Thoracic aorta (tissue), 2 donors: ENCODE data around the gene TYK2. TPM values are rescaled to one million over a fixed set of nuclear protein-coding genes. Genes with fewer than 3 reads are reported as not detected.

Experiments
- ATAC-seq: fragments of 150-250 bp; one replicate; pipeline ENCODE4 v1.8.0; 2017; ENCODE audit warnings: low read depth; ENCODE audit not compliant: insufficient number of reproducible peaks, low FRiP score
- DNase-seq: peaks from one replicate; pipeline ENCODE4 v3.0.0-alpha.2; 2020; ENCODE audit warnings: low spot score
- H3K27ac ChIP-seq, 2 donors: fragments of 200-600 bp; sonication (generic); 1 replicate in 1 of 2; 2 replicates in 1 of 2; pipeline ENCODE4 v1.5.1; 2016; ENCODE audit warnings: mild to moderate bottlenecking in 2 of 2, moderate library complexity in 2 of 2
- H3K27me3 ChIP-seq: fragments of 200-600 bp; sonication (generic); replicated peaks from 2 replicates; pipeline ENCODE4 v1.6.0; 2016; ENCODE audit warnings: mild to moderate bottlenecking; ENCODE audit not compliant: insufficient read depth
- H3K36me3 ChIP-seq: fragments of 200-600 bp; sonication (generic); one replicate; pipeline ENCODE4 v1.5.1; 2016
- H3K4me1 ChIP-seq, 2 donors: fragments of 200-600 bp; sonication (generic); 1 replicate in 1 of 2; 2 replicates in 1 of 2; pipeline versions ENCODE4 v1.5.1 to v1.6.0; 2016; ENCODE audit warnings: low read depth in 2 of 2, mild to moderate bottlenecking in 1 of 2; ENCODE audit not compliant: control insufficient read depth in 1 of 2
- H3K4me3 ChIP-seq: fragments of 200-600 bp; sonication (generic); 2 replicates; pipeline ENCODE4 v1.5.1; 2016; ENCODE audit warnings: mild to moderate bottlenecking
- H3K9me3 ChIP-seq: fragments of 200-600 bp; sonication (generic); 2 replicates; pipeline ENCODE4 v1.5.1; 2016
- total RNA-seq, 2 donors: library from RNA; depleted of rRNA; stranded (reverse); fragments of >200 nt; gene quantifications; one replicate each; pipeline versions ENCODE4 v1.1.0 to v1.2.3, GENCODE V29; 2016
- TF ChIP-seq, protein P1 (sequence below): fragments of 200-600 bp; sonication (generic); IDR thresholded peaks from one replicate; pipeline ENCODE4 v1.5.1; 2019; ENCODE audit warnings: antibody characterized with exemption

The TYK2 gene
- total RNA-seq, 2 donors from 2014 or later, result 79.3 to 96.7 TPM

DNA sequence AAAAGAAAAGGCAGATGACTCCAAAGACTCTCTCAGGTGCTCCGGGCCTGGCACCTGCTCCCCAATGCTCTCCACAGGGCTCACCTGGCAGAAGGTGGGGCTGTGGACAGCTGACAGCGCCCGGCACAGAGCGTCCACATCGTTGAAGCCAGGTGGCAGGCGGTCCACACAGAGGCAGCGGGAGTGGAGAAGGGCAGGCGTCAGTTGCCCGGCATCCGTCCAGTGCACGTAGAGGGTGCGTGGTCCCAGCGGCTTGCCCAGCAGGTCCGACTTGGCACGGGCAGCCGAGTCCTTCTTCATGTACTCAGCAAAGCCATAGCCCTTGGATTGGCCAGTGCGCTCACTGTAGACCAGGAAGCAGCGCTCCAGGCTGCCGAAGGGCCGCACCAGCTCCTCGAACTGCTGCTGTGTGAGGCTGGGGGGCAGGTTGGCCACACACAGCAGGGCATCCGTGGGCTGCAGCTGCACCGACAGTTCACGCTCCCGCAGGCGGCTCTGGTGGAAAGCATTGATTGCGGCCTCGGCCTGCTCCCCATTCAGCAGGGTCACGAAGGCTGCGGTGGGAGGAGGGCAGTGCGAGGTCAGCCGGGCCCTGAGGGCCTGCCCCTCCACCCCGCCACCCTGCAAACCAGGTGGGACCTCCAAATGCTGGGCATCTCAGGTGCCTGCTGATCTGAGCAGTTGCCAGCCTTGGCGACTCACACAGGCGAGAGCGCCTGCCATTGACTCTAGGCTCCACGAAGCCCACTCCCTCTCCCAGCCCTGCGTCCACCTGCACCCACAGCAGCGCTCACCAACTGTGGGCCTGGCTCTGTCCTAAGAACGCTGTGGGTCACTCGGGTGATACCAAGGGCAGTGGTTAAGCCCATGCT is 51.6 kb downstream of the TYK2 start:
- H3K27ac ChIP-seq, result no peak overlapping the region
- TF ChIP-seq, protein P1, sequence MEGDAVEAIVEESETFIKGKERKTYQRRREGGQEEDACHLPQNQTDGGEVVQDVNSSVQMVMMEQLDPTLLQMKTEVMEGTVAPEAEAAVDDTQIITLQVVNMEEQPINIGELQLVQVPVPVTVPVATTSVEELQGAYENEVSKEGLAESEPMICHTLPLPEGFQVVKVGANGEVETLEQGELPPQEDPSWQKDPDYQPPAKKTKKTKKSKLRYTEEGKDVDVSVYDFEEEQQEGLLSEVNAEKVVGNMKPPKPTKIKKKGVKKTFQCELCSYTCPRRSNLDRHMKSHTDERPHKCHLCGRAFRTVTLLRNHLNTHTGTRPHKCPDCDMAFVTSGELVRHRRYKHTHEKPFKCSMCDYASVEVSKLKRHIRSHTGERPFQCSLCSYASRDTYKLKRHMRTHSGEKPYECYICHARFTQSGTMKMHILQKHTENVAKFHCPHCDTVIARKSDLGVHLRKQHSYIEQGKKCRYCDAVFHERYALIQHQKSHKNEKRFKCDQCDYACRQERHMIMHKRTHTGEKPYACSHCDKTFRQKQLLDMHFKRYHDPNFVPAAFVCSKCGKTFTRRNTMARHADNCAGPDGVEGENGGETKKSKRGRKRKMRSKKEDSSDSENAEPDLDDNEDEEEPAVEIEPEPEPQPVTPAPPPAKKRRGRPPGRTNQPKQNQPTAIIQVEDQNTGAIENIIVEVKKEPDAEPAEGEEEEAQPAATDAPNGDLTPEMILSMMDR, result no peak
- H3K27me3 ChIP-seq, result no peaks in the 10 kb centered on the region
- no peak for DNase-seq
- no peak overlapping the region for H3K4me3 ChIP-seq
- ATAC-seq, result no peak
- H3K9me3 ChIP-seq, result no peaks in the 10 kb centered on the region
- H3K36me3 ChIP-seq, result peaks cover 53% of the 10 kb centered on the region
- peaks cover 9 to 16% of the 10 kb centered on the region in 2 donors for H3K4me1 ChIP-seq

DNA sequence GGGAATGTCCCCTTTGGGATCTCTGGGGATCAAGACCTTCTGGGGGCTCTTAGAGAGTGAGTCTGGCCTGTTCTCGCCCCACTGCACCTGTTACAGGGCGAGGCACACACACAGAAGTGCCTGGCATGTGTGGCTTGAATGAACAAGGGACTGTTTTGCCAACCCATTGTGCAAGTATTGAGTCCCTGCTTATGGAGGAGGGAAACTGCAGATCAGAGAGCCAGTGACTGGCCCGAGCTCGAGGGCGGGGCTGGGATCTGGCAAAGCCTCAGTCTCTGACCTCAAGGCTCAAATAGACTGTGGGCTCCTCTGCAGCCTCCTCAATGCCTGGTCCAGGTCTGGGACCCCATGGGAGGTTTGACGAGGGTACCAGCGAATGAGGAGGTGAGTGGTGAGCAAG is 52.6 kb downstream of the TYK2 start:
- DNase-seq (no peak), ATAC-seq (no peak)
- TF ChIP-seq, protein P1, result no peak
- Histone ChIP-seq H3K9me3 (no peaks in the 10 kb centered on the region), H3K4me3 (no peak overlapping the region), H3K27me3 (no peaks in the 10 kb centered on the region), H3K27ac (no peak overlapping the region), H3K36me3 (peaks cover 60% of the 10 kb centered on the region), H3K4me1 (peaks cover 9 to 14% of the 10 kb centered on the region in 2 donors)

DNA sequence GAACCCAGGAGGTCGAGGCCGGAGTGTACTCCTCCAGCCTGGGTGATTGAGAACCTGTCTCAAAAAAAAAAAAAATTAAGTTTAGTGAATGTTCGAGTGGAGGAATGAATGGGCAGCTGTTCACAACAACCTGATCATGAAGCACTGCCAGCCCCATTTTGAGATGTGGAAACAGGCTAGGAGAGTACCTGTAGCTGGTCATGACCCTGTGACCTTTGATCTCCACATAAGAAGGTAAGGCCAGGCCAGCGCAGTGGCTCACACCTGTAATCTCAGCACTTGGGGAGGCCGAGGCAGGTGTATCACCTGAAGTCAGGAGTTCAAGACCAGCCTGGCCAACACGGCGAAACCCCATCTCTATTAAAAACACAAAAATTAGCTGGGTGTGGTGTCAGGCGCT is 54.6 kb downstream of the TYK2 start:
- Histone ChIP-seq H3K4me3 (no peak overlapping the region), H3K9me3 (no peaks in the 10 kb centered on the region), H3K36me3 (peaks cover 79% of the 10 kb centered on the region), H3K27me3 (no peaks in the 10 kb centered on the region), H3K27ac (no peak overlapping the region), H3K4me1 (no peaks in the 10 kb centered on the region)
- no peak for ATAC-seq
- DNase-seq, result no peak
- TF ChIP-seq, protein P1, result no peak

DNA sequence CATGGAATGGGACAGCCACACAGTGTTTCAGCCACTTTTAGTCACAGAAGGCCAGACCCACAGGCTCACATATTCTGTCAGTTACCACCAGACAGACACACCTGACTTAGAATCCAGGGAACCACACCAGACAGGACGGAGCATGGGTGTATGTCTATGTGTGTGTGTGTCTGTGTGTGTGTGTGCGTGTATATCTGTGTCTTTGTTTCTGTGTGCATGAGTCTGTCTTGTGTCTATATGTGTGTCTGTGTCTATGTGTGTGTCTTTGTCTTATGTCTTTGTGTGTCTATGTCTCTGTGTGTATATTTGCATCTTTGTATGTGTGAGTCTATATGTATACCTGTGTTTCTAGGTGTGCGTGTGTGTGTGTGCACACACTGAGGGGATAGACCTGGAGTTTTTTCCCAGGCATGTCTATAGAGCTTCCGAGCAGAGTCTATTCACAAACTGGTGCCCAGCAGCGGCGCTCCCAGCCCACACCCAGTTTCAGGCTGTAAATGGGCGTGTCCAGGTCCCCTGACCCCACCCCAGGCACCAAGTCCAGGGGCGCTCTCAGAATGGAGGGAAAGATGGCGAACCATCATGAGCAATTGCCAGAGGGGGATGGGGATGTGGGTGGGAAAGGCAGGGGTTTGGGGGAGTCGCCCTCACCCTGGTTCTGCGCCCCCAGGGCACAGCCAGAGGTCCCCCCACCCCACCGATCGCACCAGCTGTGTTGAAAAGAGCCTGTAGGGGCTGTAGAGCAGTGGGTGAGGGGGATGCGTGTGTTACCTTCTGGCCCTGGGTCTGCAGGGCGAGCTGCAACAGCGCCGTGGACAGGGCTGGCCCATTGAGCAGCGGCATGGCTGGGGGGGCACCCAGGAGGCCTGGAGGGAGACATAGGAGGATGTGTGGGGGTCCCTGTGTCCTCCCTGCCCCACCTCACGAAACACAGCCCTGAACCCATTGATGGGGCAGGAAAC is 58.2 kb downstream of the TYK2 start:
- Histone ChIP-seq H3K27me3 (no peaks in the 10 kb centered on the region), H3K9me3 (no peaks in the 10 kb centered on the region), H3K4me3 (no peak overlapping the region), H3K27ac (no peak overlapping the region), H3K4me1 (no peaks in the 10 kb centered on the region), H3K36me3 (peaks cover 70% of the 10 kb centered on the region)
- TF ChIP-seq, protein P1, result no peak
- DNase-seq (no peak), ATAC-seq (no peak)

DNA sequence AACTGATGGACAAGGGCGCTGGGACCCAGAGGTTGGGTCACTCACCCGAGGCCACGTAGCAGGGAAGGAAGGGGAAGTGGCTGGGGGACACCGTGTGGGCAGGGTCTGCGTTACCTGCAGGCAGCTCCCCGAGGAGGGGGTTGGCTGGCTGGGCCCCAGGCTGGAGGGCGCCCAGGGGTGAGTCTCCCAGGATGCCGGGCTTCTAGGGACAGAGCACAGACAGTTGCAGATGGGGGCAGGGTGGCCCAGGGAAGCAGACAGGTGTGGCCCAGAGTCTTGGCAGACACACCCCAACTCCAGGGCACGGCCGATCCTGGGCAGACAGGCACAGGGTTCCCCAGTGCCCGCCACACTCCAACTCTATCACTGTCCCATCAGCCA is 59.0 kb downstream of the TYK2 start:
- Histone ChIP-seq H3K27ac (no peak overlapping the region), H3K9me3 (no peaks in the 10 kb centered on the region), H3K27me3 (no peaks in the 10 kb centered on the region), H3K4me1 (no peaks in the 10 kb centered on the region), H3K36me3 (peaks cover 67% of the 10 kb centered on the region), H3K4me3 (no peak overlapping the region)
- TF ChIP-seq, protein P1, result no peak
- DNase-seq (no peak), ATAC-seq (no peak)
